WTC11 (cell line): ENCODE data around the gene SLC44A3. TPM values are rescaled to one million over a fixed set of nuclear protein-coding genes. Genes with fewer than 3 reads are reported as not detected.

Experiments
- ATAC-seq: fragments of 200-7000 bp; cut with Tn5 transposase; 2 replicates; pipeline ENCODE4 v1.10.0; 2021; ENCODE audit warnings: mild to moderate bottlenecking, moderate library complexity
- CTCF ChIA-PET: fragments of 300-600 bp; sonication (Branson Sonifier 250); formaldehyde crosslinking; loops from one replicate; lab custom pipeline; 2021; ENCODE audit warnings: antibody characterized with exemption; lab: Charles Lee
- POLR2A ChIA-PET: fragments of 350-600 bp; sonication (Branson Sonifier 250); formaldehyde crosslinking; loops from one replicate; lab custom pipeline; 2021; ENCODE audit warnings: antibody characterized with exemption; lab: Charles Lee
- DNase-seq: peaks from one replicate; pipeline ENCODE4 v3.0.0; 2021; ENCODE audit warnings: low spot score
- H3K27ac Mint-ChIP-seq: 2 replicates; pipeline ENCODE4 v1.8.0; 2021; ENCODE audit warnings: mixed read lengths
- H3K27me3 Mint-ChIP-seq: 2 replicates; pipeline ENCODE4 v1.8.0; 2021; ENCODE audit warnings: low read depth, mild to moderate bottlenecking, moderate library complexity, mixed read lengths
- H3K36me3 Mint-ChIP-seq: 2 replicates; pipeline ENCODE4 v1.8.0; 2021; ENCODE audit warnings: mixed read lengths
- H3K4me1 Mint-ChIP-seq: 2 replicates; pipeline ENCODE4 v1.8.0; 2022; ENCODE audit warnings: mixed read lengths
- H3K4me3 Mint-ChIP-seq: 2 replicates; pipeline ENCODE4 v1.8.0; 2021; ENCODE audit warnings: mild to moderate bottlenecking, moderate library complexity, mixed read lengths
- H3K9me3 Mint-ChIP-seq: 2 replicates; pipeline ENCODE4 v1.8.0; 2021; ENCODE audit warnings: mixed read lengths
- CREM ChIP-seq: sonication (generic); formaldehyde crosslinking; IDR thresholded peaks from 2 replicates; pipeline ENCODE4 v1.8.1; 2022; ENCODE audit warnings: mild to moderate bottlenecking, missing genetic modification reagents, moderate library complexity
- EMX1 ChIP-seq: fragments of 250-450 bp; sonication (Bioruptor Pico); IDR thresholded peaks from 2 replicates; pipeline ENCODE4 v1.8.0; 2021; ENCODE audit warnings: mild to moderate bottlenecking
- GRHL2 ChIP-seq: fragments of 250-450 bp; sonication (Bioruptor Pico); IDR thresholded peaks from 2 replicates; pipeline ENCODE4 v1.8.0; 2022; ENCODE audit warnings: mild to moderate bottlenecking, moderate library complexity; ENCODE audit not compliant: insufficient replicate concordance, severe bottlenecking
- NFE2L1 ChIP-seq: sonication (generic); formaldehyde crosslinking; IDR thresholded peaks from 2 replicates; pipeline ENCODE4 v1.8.1; 2023; ENCODE audit warnings: missing genetic modification reagents
- STAT6 ChIP-seq: sonication (generic); formaldehyde crosslinking; conservative IDR thresholded peaks from 2 replicates; pipeline ENCODE4 v1.8.1; 2023; ENCODE audit warnings: mild to moderate bottlenecking, low read depth, missing genetic modification reagents, moderate library complexity
- ZNF416 ChIP-seq: fragments of 250-450 bp; sonication (Bioruptor Pico); IDR thresholded peaks from 2 replicates; pipeline ENCODE4 v1.9.0; 2021; ENCODE audit warnings: mild to moderate bottlenecking, inconsistent platforms
- total RNA-seq: library from RNA; stranded (reverse); gene quantifications from 3 replicates; pipeline ENCODE4 v1.2.3, GENCODE V29; 2021
- TF ChIP-seq, protein P1 (sequence below): fragments of 250-450 bp; sonication (Bioruptor Pico); IDR thresholded peaks from 2 replicates; pipeline ENCODE4 v1.9.0; 2021; ENCODE audit warnings: mild to moderate bottlenecking, borderline replicate concordance
- TF ChIP-seq, protein P2 (sequence below): sonication (generic); formaldehyde crosslinking; IDR thresholded peaks from 2 replicates; pipeline ENCODE4 v1.8.0; 2023; ENCODE audit warnings: missing genetic modification reagents, mild to moderate bottlenecking, borderline replicate concordance
- TF ChIP-seq, protein P3 (sequence below): sonication (generic); formaldehyde crosslinking; IDR thresholded peaks from 2 replicates; pipeline ENCODE4 v1.8.0; 2022; ENCODE audit warnings: mild to moderate bottlenecking, missing genetic modification reagents
- TF ChIP-seq, protein P4 (sequence below): sonication (generic); formaldehyde crosslinking; IDR thresholded peaks from 2 replicates; pipeline ENCODE4 v1.8.1; 2023; ENCODE audit warnings: mild to moderate bottlenecking, missing genetic modification reagents

The SLC44A3 gene
- total RNA-seq, 1 experiment from 2014 or later: 4.7 TPM

- Mint-ChIP-seq H3K4me1 (peaks cover 73% of the 10 kb centered on the region), H3K9me3 (no peaks in the 10 kb centered on the region), H3K36me3 (peaks cover 16% of the 10 kb centered on the region), H3K27me3 (no peaks in the 10 kb centered on the region), H3K4me3 (no peak overlapping the region), H3K27ac (peak overlapping the region; percentile 46)
- CTCF ChIA-PET: interaction anchor here (1.0 kb wide), 1 partner anchor 131 kb away, joined by 6 read pairs; no protein-coding TSS in a partner anchor
- DNase-seq (no peak), ATAC-seq (no peak)
- TF ChIP-seq ZNF416 (CRISPR knock-in tag) (no peak), EMX1 (CRISPR knock-in tag) (no peak), STAT6 (CRISPR knock-in tag) (no peak), NFE2L1 (CRISPR knock-in tag) (no peak), GRHL2 (CRISPR knock-in tag) (no peak)
- TF ChIP-seq, protein P1, sequence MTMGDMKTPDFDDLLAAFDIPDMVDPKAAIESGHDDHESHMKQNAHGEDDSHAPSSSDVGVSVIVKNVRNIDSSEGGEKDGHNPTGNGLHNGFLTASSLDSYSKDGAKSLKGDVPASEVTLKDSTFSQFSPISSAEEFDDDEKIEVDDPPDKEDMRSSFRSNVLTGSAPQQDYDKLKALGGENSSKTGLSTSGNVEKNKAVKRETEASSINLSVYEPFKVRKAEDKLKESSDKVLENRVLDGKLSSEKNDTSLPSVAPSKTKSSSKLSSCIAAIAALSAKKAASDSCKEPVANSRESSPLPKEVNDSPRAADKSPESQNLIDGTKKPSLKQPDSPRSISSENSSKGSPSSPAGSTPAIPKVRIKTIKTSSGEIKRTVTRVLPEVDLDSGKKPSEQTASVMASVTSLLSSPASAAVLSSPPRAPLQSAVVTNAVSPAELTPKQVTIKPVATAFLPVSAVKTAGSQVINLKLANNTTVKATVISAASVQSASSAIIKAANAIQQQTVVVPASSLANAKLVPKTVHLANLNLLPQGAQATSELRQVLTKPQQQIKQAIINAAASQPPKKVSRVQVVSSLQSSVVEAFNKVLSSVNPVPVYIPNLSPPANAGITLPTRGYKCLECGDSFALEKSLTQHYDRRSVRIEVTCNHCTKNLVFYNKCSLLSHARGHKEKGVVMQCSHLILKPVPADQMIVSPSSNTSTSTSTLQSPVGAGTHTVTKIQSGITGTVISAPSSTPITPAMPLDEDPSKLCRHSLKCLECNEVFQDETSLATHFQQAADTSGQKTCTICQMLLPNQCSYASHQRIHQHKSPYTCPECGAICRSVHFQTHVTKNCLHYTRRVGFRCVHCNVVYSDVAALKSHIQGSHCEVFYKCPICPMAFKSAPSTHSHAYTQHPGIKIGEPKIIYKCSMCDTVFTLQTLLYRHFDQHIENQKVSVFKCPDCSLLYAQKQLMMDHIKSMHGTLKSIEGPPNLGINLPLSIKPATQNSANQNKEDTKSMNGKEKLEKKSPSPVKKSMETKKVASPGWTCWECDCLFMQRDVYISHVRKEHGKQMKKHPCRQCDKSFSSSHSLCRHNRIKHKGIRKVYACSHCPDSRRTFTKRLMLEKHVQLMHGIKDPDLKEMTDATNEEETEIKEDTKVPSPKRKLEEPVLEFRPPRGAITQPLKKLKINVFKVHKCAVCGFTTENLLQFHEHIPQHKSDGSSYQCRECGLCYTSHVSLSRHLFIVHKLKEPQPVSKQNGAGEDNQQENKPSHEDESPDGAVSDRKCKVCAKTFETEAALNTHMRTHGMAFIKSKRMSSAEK (CRISPR knock-in tag): no peak
- POLR2A ChIA-PET: no interaction called here
Observed at GRCh38 chr1:94912263-94913184, 92.4 kb downstream of the SLC44A3 start.

DNA sequence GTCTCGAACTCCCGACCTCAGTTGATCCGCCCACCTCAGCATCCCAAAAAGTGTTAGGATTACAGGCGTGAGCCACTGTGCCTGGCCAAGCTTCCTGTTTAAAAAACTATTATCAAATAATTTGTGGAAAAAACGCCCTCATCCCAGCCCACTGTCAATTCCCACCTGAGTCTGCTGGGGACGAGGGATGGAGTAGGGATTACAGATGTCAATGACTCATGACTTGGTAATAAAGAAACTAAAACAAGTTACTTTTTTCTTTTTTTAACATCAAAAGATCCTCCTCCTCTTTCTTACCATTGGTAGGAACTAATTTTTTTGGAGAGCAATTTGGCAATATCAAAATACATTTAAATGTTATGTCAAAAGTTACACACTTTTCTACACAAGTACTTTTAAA, 97.1 kb downstream of the SLC44A3 start:
- no peaks in the 10 kb centered on the region for H3K27me3 Mint-ChIP-seq
- H3K4me1 Mint-ChIP-seq: peaks cover 71% of the 10 kb centered on the region
- H3K4me3 Mint-ChIP-seq: no peak overlapping the region
- ATAC-seq (no peak), DNase-seq (no peak)
- no peaks in the 10 kb centered on the region for H3K9me3 Mint-ChIP-seq
- ChIA-PET CTCF (no interaction called here), POLR2A (interaction anchor here (0.7 kb wide), 1 partner anchor 31 kb away, joined by 3 read pairs; no protein-coding TSS in a partner anchor)
- H3K36me3 Mint-ChIP-seq: no peaks in the 10 kb centered on the region
- H3K27ac Mint-ChIP-seq: no peak overlapping the region
- TF ChIP-seq, protein P2, sequence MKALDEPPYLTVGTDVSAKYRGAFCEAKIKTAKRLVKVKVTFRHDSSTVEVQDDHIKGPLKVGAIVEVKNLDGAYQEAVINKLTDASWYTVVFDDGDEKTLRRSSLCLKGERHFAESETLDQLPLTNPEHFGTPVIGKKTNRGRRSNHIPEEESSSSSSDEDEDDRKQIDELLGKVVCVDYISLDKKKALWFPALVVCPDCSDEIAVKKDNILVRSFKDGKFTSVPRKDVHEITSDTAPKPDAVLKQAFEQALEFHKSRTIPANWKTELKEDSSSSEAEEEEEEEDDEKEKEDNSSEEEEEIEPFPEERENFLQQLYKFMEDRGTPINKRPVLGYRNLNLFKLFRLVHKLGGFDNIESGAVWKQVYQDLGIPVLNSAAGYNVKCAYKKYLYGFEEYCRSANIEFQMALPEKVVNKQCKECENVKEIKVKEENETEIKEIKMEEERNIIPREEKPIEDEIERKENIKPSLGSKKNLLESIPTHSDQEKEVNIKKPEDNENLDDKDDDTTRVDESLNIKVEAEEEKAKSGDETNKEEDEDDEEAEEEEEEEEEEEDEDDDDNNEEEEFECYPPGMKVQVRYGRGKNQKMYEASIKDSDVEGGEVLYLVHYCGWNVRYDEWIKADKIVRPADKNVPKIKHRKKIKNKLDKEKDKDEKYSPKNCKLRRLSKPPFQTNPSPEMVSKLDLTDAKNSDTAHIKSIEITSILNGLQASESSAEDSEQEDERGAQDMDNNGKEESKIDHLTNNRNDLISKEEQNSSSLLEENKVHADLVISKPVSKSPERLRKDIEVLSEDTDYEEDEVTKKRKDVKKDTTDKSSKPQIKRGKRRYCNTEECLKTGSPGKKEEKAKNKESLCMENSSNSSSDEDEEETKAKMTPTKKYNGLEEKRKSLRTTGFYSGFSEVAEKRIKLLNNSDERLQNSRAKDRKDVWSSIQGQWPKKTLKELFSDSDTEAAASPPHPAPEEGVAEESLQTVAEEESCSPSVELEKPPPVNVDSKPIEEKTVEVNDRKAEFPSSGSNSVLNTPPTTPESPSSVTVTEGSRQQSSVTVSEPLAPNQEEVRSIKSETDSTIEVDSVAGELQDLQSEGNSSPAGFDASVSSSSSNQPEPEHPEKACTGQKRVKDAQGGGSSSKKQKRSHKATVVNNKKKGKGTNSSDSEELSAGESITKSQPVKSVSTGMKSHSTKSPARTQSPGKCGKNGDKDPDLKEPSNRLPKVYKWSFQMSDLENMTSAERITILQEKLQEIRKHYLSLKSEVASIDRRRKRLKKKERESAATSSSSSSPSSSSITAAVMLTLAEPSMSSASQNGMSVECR (CRISPR knock-in tag): no peak
- TF ChIP-seq CREM (CRISPR knock-in tag): no peak
- TF ChIP-seq ZNF416 (CRISPR knock-in tag): no peak
- TF ChIP-seq, protein P3, sequence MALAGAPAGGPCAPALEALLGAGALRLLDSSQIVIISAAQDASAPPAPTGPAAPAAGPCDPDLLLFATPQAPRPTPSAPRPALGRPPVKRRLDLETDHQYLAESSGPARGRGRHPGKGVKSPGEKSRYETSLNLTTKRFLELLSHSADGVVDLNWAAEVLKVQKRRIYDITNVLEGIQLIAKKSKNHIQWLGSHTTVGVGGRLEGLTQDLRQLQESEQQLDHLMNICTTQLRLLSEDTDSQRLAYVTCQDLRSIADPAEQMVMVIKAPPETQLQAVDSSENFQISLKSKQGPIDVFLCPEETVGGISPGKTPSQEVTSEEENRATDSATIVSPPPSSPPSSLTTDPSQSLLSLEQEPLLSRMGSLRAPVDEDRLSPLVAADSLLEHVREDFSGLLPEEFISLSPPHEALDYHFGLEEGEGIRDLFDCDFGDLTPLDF (CRISPR knock-in tag): no peak
- TF ChIP-seq, protein P4, sequence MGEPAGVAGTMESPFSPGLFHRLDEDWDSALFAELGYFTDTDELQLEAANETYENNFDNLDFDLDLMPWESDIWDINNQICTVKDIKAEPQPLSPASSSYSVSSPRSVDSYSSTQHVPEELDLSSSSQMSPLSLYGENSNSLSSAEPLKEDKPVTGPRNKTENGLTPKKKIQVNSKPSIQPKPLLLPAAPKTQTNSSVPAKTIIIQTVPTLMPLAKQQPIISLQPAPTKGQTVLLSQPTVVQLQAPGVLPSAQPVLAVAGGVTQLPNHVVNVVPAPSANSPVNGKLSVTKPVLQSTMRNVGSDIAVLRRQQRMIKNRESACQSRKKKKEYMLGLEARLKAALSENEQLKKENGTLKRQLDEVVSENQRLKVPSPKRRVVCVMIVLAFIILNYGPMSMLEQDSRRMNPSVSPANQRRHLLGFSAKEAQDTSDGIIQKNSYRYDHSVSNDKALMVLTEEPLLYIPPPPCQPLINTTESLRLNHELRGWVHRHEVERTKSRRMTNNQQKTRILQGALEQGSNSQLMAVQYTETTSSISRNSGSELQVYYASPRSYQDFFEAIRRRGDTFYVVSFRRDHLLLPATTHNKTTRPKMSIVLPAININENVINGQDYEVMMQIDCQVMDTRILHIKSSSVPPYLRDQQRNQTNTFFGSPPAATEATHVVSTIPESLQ: no peak
- TF ChIP-seq, all 79 proteins: peak for 0
